Measurements from ENCODE around the gene HSD11B1L.
"Not testable (repeated sequence)": the region's sequence is repeated elsewhere in the genome, so short reads cannot be mapped to it uniquely, and the experiment has no call there.

The HSD11B1L gene

GRCh38 chr19:5719961-5720790 lies 39.3 kb downstream of the HSD11B1L start, which contains the start of the genes CATSPERD and LONP1:
Gene CATSPERD (plus strand): TSS chr19:5720637. CDS start chr19:5720738, 101 bp downstream.
Gene LONP1 (minus strand): TSS chr19:5720146. CDS start chr19:5720132, 14 bp downstream.
- peak; percentile 88 to 100 (median 98) for DNase-seq

- DNase-seq = no peak
Measured at GRCh38 chr19:5727453-5728050, 46.7 kb downstream of the HSD11B1L start.

- DNase-seq = not testable (repeated sequence)
Measured at GRCh38 chr19:5733172-5733571, 52.3 kb downstream of the HSD11B1L start.

Data from anterior cingulate cortex (tissue), 58 donors.